HG03095 (cell line): ENCODE data around the gene NT5DC4.
A peak's percentile ranks its signal among the peaks of the same experiment; 100 is the strongest.
"Not testable (repeated sequence)": the region's sequence is repeated elsewhere in the genome, so short reads cannot be mapped to it uniquely, and the experiment has no call there.

Experiments used
- ATAC-seq: cut with Tn5 transposase; IDR thresholded peaks from one replicate; pipeline ENCODE4 v1.9.1; 2021; ENCODE audit warnings: moderate library complexity; ENCODE audit not compliant: unreplicated experiment

The NT5DC4 gene

DNA sequence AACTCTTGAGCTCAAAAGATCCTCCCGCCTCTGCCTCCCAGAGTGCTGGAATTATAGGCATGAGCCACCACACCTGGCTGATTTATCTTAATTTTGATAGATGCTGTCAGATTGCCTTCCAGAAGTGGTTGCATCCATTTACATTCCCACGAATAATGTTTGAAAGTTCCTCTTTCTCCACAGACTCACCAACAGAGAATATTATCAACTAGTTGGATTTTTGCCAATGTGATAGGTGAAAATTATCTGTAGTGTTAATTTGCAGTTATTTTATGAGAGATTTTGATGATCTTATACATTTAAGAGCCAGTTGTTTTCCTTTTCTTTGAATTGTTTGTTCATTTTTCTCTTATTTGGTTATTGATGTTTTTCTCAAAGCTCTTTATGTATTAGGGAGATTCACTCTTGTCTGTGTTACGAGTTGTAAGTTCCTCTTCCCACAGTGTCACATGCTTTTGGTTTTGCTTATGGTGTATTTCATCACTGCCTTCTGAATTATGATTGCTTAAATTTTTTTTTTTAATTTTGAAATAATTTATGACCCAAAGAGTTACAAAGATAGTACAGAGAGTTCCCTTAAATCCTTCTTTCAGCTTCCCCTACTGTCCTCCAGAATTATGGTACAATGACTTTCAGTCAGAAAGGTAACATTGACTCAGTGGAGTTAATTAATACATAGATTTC is 20.7 kb upstream of the NT5DC4 start:
- ATAC-seq = no peak

DNA sequence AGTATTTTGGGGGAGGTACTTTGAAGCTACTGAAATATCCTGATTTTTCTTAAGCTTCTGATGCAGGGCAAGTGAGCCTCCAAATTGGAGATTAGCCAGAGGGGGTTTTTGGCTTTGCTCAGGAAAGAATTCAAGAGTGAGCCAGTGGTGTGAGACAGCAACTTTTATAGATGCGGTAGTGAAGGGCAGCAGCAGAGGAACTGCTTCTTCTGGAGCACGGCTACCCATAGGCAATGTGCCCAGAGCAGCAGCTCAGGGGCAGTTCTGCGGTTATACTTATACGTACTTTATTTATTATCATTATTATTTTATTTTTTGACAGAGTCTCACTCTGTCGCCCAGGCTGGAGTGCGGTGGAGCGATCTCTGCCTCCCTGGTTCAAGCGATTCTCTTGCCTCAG is 19.8 kb upstream of the NT5DC4 start:
- no peak for ATAC-seq

DNA sequence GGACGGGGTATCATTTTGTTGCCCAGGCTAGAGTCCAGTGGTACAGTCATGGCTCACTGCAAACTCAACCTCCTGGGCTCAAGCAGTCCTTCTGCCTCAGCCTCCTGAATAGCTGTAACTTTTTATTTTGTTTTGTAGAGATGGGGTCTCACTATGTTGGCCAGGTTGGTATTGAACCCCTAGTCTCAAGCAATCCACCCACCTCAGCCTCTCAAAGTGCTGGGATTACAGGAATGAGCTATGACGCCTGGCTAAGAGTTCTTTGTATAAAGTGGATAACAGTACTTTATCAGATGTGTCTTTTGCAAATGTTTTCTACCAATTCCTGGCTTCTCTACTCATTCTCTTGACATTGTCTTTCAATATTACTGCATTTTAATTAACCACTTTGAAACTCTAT is 17.1 kb upstream of the NT5DC4 start:
- no peak for ATAC-seq

DNA sequence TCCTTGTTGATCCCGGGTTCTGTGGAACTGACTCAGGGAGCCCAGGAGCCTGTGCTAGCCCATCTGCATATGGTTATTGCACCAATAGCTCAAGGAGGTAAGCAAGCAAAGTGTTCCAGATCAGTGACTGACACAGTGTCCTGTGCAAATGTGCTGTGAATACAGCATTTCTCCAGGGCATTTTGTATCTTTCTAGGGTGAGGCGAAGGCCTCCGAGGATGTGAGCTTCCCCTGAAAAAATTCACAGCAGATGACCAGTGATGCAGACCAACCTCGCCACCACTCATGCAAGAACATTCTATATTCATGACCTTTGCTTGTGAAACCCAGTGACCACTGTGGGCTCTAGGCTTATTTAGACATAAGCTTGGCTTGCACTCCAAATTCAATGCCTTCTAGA is 15.2 kb upstream of the NT5DC4 start:
- no peak for ATAC-seq

DNA sequence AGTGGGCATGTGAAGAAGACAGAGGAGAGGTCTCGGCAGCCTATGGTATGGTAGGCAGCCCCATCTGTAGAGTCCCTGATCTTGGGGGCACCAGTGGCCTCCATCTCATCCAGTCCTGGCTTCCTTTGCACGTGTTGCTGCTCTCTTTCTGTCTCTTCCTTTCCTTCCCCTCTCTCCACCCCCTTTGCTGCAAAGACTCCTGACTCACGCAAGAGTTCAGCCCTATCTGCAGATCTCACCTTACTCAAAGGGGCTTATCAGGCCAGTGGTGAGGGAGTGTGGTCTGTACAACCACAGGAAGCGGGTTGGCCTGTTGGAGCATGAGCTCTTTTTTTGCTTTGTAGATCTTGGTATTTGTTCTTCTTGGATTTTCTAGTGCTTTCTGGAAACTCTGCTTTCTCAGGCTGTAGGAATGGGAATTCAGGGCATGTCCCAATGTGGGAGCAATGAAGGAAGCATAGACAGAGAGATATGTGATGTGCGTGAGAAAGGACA is 14.6 kb upstream of the NT5DC4 start:
- ATAC-seq = peak; percentile 44

DNA sequence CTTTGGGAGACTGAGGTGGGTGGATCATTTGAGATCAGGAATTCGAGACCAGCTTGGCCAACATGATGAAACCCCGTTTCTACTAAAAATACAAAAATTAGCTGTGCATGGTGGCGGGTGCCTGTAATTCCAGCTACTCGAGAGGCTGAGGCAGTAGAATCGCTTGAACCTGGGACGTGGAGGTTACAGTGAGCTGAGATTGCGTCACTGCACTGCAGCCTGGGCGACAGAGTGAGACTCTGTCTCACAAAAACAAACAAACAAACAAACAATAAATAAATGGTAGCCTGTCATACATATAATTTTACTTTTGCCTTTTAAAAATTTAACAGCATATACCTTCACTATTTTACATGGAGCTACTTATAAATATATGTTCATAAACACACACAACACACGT is 13.9 kb upstream of the NT5DC4 start:
- not testable (repeated sequence) for ATAC-seq

DNA sequence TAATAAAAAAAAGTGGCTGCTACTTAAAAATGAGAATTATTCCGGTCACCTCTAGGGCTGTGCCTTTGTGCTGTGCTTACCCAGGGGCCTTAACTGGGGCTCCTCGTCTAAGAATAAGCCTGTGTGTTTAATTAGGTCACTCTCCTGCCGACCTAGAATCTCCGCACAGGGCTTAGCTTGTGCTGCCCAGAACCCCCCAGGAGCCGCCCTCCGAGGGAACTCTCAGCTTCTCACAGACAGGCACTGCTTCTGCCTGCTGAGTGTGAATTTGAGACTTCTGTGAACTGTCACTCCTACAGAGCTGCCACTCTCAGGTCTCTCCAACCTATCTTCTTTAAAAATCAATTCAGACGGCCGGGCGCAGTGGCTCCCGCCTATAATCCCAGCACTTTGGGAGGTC is 11.9 kb upstream of the NT5DC4 start:
- ATAC-seq = no peak

DNA sequence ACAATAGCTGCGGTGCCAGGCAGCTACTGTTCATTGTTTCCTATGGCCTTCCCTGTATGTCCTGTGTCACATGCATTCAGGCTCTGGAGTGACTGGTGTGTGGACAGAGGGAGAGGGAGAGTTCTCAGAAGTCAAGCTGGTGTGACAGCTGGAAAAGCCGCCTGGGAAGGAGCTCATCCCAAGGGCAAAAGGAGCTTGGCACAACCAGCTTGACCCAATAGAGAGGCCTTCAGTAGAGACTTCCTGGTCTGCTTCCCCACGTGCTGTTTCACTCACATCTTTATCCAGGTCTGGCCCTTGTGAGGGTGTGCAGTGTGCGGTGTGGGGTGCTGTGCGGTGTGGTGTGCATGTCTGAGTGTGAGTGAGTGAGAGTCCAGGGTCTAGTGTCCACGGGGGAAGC is 11.1 kb upstream of the NT5DC4 start:
- no peak for ATAC-seq

DNA sequence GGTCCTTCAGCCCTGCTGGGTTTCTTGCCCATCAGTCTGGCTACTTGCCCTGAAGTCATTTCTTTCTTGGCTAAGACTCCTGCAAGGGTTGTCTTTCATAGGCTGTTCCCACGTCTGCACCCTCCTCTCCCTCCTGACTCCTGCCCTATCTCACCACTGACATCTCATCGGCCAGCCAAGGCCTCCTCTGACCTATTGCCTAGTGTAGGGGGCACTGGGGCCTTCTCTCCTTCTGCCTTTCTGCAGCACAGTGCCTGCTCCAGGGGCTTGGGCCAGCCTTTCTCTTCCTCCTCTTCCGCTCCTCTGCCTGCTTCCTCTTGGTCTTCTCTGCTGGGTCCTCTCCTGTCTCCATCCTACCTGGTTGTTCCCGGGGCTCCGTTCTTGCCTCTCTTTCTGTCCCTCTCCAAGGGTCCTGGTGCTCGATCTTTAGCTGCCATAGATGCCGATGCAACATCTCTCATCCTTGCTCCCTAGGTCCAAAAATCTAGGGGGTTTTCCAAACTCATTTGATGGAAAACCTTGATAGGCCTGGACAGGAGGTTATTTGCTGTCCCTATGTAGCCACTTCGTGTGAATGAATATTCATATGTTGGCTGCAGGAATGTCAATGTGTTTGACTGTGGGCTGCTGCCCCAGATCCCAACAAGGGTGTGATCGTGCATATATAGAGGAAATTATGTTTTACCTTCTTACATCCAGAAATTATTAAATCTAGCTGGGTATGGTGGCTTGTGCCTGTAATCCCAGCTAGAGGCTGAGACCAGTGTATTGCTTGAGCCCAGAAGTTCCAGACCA is 9.7 kb upstream of the NT5DC4 start:
- ATAC-seq = no peak

DNA sequence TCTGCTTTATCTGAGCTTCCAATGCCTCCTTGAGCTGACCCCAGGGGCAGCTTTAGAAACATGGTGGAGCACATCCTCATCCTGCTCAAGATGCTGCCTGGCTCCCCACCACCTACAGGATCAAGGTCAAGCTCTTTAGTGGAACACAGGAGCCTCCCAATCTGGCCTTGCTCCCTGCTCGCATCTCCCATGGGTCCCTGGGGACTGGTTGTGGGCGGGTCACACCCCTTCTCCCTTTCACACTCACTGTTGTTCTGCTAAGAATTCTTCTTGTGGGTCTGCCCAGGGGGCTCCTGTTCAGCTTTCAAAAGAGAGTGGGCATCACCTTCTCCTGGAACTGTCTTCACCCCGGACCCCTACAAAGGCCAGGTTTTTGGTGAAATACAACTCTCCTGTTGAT is 8.4 kb upstream of the NT5DC4 start:
- ATAC-seq = no peak

DNA sequence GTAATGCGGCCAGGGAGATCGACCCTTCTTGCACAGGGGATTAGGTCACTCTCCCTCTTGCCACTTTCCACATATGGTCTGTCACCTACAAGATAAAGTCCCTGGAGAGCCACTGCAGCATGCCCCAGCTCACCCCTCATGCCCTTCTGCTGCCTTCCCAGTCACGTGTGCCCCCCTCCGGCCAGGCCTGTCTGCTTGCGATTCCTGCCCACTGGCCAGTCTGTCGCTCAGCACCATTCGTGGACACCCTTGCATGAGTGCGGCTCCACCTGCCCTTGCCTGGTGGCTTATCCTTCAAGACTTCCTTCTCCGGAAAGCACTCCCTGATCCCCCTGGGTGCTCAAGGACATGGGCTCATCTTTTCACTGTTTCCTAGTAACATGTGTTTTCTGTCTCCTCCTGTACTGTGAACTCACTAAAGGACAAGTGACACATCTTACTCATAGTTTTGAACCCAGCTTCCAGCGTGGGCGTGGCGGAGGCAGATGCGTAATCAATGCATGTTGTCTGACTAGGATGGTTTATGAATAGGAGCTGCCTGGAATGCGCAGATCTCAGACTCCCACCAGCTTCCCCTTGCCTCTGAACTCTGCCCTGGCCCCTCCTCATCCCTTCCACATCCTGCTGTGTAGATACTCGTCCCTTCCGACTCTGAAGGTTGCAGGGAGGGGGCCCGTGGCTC is 7.8 kb upstream of the NT5DC4 start:
- ATAC-seq = no peak

DNA sequence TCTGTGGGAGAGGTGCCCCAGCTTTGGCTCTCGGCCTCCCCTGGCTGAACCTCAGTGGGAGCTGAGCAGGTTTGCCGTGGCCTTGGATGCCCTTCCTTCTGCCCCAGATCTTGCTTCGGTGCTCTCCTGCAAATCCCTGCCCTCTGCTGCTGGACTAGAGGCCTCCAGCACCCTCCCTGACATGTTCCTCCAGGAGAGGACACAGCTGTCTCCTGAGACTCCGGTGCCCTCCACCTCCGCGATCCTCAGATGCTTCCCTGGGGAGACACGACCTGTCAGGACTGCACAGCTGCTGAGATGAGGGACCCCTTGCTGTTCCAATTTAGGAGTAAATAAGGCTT is 7.3 kb upstream of the NT5DC4 start:
- ATAC-seq = no peak

DNA sequence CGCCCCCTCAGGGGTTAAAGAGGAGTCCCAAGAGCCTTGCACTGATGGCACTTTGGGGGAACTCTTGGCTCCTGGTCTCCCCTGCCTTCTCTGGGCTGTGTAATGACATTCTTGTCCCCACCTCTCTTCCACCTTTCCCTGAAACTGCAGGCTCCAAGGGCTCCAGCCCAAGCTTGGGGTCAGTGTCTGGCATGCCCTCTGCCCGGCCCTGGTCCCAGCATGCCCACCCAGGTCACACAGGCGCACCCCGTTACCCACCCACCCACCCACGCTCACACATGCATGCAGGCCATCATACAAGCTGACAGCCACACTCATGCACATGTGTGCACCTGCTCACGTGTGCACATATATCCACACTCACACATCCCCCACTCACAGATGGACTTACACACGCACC is 6.9 kb upstream of the NT5DC4 start:
- no peak for ATAC-seq

DNA sequence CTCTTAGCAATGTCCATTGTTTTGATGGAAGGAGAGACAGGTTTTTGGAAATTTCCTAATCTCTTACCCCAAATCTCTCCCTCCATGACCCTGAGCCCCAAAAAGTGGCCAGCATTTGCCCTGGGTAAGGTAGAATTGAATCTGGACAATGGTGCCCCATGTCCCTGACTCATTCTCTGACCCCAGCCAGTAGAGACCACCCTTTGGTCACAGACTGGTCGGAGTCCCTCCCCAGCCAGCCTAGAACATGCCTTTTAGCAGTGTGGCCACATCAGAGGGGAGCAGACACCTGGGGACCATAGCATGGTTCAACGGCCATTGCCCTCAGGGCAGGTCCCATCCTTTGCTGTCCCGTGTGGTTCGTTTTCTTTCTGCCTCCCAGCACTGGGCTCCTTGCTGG is 6.5 kb upstream of the NT5DC4 start:
- no peak for ATAC-seq

DNA sequence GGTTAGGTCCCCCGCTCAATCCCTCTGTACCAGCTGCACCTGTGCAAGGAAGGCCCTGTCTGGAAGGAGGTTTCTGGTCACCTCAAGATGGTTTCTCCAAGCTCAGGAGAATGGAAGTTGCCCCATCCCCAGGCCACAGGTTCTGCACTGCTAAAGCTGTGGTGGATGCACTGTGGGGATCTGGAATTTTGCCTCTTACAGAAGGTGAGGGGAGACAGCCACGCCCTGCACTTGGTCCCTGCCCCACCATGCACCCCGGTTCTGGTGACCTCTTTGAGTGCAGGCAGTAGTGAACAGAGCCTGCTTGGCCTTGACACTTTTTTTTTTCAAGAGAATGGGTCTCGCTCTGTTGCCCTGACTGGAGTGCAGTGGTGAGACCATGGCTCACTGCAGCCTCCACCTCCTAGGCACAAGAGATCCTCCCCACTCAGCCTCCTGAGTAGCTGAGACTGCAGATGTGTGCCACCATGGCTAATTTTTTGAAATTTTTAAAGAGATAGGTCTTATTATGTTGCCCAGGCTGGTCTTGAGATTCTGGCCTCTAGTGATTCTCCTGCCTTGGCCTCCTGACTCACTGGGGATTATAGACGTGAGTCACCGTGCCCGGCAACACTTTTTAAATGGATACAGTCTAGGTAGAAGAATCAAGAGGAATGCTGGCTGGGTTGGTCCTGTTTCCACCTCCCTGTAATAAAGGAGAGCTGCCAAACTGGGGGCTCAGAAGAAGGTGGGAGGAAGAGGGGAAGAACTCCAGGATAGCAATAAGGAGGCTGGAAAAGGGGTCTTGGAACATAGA is 5.8 kb upstream of the NT5DC4 start:
- ATAC-seq = no peak

DNA sequence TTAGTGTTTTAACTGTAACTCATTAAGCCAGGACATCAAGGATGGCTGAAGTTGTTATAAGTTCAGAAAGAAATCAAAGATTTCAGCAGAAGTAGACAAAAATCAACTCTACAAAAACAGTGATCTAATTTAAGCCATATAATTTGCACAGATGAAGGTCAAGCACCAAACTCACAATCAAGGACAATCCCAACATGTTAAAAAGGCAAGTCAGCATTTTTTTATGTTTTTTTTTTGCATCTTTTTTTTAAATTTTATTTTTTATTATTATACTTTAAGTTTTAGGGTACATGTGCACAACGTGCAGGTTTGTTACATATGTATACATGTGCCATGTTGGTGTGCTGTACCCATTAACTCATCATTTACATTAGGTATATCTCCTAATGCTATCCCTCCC is 4.7 kb upstream of the NT5DC4 start:
- ATAC-seq = not testable (repeated sequence)

DNA sequence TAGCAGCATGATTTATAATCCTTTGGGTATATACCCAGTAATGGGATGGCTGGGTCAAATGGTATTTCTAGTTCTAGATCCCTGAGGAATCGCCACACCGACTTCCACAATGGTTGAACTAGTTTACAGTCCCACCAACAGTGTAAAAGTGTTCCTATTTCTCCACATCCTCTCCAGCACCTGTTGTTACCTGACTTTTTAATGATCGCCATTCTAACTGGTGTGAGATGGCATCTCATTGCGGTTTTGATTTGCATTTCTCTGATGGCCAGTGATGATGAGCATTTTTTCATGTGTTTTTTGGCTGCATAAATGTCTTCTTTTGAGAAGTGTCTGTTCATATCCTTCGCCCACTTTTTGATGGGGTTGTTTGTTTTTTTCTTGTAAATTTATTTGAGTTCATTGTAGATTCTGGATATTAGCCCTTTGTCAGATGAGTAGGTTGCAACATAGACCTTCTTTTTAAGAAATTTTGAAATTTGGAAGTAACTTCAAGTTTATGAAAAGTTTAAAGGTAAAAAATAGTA is 3.9 kb upstream of the NT5DC4 start:
- not testable (repeated sequence) for ATAC-seq

DNA sequence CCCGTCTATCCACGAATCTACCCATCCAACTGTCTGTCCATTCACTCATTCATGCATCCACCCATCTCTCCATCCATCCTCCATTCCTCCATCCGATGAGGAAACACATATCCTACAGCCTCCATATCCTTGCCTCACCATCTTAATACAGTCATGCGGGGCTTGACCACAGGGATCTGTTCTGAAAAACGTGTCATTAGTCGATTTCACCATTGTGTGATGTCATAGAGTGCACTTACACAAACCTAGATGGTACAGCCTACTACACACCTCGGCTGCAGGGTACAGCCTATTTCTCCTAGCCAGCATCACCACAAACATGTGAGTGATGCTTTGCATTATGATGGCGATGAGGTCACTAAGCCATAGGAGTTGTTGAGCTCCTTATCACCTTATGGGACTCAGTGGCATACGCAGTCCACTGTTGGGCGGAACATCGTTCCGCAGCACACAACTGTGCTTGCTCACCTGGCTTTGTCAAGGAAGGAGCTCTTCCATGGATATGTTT is 1.9 kb upstream of the NT5DC4 start:
- no peak for ATAC-seq

DNA sequence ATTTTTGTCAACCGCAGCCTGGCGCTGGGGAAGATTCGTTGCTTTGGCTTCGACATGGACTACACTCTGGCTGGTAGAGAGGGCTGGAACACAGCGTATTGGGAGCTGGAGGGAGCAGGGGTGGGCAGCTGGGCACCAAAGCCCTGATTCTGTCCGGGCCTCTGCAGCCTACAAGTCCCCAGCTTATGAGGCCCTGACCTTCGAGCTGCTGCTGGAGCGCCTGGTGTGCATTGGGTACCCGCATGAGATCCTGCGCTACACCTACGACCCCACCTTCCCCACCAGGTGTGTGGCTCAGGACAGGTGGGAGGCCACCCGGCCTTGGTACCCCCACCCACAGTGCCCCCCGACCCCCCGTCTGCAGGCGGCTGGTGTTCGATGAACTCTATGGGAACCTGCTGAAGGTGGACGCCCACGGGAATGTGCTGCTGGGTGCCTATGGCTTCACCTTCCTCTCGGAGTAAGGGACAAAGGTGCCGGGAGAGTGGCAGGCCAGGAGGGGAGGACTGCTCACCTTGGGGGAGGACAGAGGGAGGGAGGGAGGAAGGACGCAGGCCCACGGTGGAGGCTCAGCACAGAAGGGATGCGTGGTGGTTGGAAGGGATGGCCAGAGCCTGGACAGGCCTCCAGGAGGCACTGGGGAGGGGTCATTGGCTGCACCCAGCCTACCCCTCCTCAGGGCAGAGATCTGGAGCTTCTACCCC is 1.2 kb downstream of the NT5DC4 start:
- ATAC-seq = no peak
